GM13976 (cell line): ENCODE measurements around the gene PHOSPHO1.
"Not testable (repeated sequence)": the region's sequence is repeated elsewhere in the genome, so short reads cannot be mapped to it uniquely, and the experiment has no call there.

Experiments used
- DNase-seq: peaks from one replicate; pipeline ENCODE4 v3.0.0; 2012; ENCODE audit warnings: low spot score
- in situ Hi-C: fragments of 300-500 bp; cut with MboI; formaldehyde crosslinking; loops from one replicate; pipeline ENCODE4 v1.12.0; 2022; ENCODE audit warnings: low sequenced_read_pairs, mixed read lengths, inconsistent platforms; ENCODE audit not compliant: unreplicated experiment
- TF ChIP-seq, protein P1 (sequence below): IDR thresholded peaks from 2 replicates; pipeline ENCODE4 v1.5.1; 2012; ENCODE audit warnings: borderline replicate concordance, mild to moderate bottlenecking; ENCODE audit not compliant: insufficient read depth; ENCODE audit errors: extremely low read depth, missing control alignments, control extremely low read depth

PHOSPHO1 gene

DNA sequence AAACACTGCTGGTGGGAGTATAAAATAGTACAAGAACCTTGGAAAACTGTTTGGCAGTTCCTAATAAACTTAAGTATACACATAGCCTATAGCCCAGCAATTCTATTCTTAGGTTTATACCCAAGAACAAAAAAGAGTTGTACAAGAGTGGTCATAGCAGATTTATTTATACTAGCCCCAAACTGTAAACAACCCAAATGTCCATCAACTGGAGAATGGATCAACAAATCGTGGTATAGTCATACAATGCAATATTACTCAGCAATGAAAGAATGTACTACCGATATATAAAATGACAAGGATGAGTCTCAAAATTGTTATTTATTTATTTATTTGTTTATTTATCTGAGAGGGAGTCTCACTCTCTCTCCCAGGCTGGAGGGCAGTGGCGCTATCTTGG is 43.3 kb downstream of the PHOSPHO1 start:
- no peak for DNase-seq
- in situ Hi-C loops = loop anchor here (5.0 kb wide), 1 partner anchor 40 kb away; no protein-coding TSS in a partner anchor
- TF ChIP-seq, protein P1, sequence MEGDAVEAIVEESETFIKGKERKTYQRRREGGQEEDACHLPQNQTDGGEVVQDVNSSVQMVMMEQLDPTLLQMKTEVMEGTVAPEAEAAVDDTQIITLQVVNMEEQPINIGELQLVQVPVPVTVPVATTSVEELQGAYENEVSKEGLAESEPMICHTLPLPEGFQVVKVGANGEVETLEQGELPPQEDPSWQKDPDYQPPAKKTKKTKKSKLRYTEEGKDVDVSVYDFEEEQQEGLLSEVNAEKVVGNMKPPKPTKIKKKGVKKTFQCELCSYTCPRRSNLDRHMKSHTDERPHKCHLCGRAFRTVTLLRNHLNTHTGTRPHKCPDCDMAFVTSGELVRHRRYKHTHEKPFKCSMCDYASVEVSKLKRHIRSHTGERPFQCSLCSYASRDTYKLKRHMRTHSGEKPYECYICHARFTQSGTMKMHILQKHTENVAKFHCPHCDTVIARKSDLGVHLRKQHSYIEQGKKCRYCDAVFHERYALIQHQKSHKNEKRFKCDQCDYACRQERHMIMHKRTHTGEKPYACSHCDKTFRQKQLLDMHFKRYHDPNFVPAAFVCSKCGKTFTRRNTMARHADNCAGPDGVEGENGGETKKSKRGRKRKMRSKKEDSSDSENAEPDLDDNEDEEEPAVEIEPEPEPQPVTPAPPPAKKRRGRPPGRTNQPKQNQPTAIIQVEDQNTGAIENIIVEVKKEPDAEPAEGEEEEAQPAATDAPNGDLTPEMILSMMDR = no peak

DNA sequence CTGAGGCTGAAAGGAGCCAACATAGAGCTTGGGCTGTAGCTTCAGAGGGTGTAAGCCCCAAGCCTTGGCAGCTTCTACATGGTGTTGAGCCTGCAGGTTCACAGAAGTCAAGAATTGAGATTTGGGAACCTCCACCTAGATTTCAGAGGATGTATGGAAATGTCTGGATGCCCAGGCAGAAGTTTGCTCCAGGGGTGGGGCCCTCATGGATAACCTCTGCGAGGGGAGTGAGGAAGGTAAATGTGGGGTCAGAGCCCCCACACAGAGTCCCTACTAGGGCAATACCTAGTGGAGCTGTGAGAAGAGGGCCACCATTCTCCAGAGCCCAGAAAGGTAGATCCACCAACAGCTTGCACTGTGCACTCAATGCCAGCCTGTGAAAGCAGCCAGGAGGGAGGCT is 45.2 kb downstream of the PHOSPHO1 start:
- in situ Hi-C loops = loop anchor here (5.0 kb wide), 1 partner anchor 42 kb away; no protein-coding TSS in a partner anchor
- DNase-seq = not testable (repeated sequence)

DNA sequence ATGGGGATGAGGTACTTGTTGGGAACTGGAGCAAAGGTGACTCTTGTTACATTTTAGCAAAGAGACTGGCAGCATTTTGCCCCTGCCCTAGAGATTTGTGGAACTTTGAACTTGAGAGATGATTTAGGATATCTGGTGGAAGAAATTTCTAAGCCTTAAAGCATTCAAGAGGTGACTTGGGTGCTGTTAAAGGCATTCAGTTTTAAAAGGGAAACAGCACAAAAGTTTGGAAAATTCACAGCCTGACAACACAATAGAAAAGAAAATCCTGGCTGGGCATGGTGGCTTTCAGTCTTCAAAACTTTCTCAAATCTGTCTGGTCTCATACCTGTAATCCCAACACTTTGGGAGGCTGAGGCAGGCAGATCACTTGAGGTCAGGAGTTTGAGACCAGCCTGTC is 46.1 kb downstream of the PHOSPHO1 start:
- in situ Hi-C loops, DNase-seq: not testable (repeated sequence)

DNA sequence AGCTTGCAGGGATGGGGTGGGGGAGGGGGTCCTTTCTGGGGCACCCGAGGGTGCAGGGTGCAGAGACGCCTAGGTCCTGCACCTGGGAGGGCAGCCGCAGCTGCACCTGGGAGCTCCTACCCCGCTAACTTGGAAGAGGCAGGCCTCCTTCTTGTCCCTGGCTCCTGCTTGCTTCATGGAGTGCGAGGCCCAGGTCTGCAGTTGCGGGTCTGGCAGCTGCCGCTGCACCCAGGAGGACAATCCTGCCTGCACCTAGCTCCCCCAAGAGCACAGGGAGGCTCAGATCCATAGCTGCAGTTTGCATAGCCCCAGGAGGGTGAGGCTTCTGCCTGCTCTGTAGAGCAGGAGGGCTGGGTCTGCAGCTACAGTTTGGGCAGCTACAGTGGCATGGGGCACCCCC is 46.8 kb downstream of the PHOSPHO1 start:
- in situ Hi-C loops = no loop called here
- TF ChIP-seq, protein P1 = no peak
- no peak for DNase-seq

DNA sequence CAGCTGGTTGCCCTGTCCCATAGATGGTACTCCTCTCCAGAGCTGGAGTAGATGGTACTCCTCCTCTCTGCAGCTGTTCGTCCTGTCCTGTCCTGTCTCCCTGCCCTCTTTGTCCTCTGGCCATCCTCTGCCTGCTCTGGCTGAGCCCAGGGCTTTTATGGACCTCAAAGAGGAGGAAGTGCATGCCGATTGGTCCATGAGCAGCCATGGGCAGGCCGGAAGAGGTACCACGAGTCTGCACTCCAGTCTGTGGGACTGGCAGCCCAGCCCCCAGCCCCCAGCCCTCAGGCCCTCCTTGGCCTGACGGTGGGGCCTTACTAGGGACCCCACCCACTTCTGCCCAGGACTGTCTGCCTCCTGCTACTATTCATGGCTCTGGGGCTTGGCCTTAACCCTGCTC is 47.2 kb downstream of the PHOSPHO1 start:
- DNase-seq = no peak
- in situ Hi-C loops = no loop called here
- TF ChIP-seq, protein P1 = no peak

DNA sequence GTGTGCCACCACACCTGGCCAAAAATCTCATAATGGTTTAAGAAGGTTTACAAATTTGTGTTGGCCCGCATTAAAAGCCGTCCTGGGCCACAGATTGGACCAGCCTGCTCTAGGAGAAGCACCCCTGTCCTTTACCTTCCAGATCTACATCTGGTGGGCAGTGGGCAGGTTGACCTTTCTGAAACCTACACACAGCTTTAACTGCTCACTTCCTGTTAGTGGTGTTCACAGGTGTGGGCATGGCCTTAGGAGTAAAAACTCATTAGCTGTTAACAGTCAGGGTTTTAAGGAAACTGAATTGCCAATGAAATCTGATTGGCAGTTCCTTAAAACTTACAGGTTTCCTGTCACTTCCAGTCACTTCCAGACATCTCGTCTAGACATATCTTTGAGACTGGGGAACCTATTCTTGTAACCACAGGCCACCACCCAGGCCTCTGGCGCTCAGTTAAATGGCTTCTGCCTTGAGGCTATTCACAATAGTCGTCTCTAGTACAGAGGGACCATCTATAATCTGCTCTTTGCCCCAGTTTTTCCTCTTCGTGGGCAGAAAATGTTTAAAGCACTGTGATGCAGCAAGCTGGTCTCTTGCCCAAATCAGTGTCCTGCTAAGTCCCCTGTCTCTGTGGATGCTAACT is 49.5 kb downstream of the PHOSPHO1 start:
- DNase-seq = no peak
- TF ChIP-seq, protein P1 = no peak
- in situ Hi-C loops = no loop called here

DNA sequence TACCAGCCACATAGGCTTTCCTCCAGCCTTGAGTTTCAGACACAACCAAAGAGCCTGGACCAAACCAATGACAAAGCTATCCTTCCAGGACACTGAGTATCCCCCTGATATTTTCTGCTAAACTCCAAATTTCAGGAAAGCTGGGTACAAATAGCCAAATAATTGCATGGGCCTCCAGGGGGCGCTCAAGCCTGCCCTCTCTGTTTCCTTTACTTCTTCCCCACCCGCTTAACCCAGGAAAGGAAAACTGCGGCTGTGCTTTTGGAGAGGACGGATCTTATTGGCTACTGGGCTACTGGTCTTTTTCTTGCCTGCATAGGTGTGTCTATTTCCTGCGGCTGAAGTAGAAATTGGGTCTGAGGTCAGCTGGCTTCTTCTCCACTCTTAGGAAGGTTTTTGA is 50.3 kb downstream of the PHOSPHO1 start:
- in situ Hi-C loops = no loop called here
- peak; percentile 70 for DNase-seq
- TF ChIP-seq, protein P1 = peak; percentile 65

DNA sequence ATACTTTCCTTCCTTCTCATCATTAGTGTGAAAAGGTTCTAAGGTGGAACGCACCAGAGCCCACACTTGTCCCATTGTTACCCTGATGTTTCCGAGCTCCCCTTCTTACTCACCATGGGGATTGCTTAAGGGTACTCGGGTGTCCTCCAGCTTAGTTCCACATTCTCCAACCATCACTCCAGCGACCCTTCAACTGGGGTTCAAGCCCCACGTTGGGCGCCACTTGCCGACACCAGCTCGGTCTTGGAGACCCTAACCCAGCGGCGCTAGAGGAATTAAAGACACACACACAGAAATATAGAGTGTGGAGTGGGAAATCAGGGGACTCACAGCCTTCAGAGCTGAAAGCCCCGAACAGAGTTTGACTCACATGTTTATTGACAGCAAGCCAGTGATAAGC is 54.6 kb downstream of the PHOSPHO1 start:
- in situ Hi-C loops, DNase-seq: not testable (repeated sequence)
